Endothelial cell of hepatic sinusoid (primary cell): Measurements from ENCODE around the gene ADM5.
"Not testable (repeated sequence)": the region's sequence is repeated elsewhere in the genome, so short reads cannot be mapped to it uniquely, and the experiment has no call there.

Experiments used
- in situ Hi-C: cut with HindIII; loops from 2 replicates; pipeline ENCODE4 v1.10.0; 2017; ENCODE audit warnings: low sequenced_read_pairs

The ADM5 gene

GRCh38 chr19:49696115-49696514 is 6.7 kb downstream of the ADM5 start:
- in situ Hi-C loops: no loop called here

DNA sequence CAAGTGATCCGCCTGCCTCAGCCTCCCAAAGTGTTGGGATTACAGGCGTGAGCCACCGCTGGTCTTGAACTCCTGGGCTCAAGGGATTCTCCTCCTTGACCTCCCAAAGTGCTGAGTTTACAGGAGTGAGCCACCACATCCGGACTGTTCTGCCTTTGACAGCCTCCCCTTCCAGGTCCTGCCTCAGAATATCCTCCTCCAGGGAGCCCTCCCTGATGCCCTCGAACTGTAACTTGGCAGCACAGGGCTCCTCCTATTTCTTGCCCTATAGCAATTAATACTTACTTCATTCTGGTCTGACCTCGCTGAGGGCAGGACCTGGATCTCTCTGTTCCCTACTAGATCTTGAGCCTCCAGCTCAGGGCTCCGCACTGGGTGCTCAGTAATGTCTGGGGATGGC is 7.5 kb downstream of the ADM5 start:
- in situ Hi-C loops: no loop called here

- in situ Hi-C loops: no loop called here
Observed at GRCh38 chr19:49699364-49699763, 10.0 kb downstream of the ADM5 start.

DNA sequence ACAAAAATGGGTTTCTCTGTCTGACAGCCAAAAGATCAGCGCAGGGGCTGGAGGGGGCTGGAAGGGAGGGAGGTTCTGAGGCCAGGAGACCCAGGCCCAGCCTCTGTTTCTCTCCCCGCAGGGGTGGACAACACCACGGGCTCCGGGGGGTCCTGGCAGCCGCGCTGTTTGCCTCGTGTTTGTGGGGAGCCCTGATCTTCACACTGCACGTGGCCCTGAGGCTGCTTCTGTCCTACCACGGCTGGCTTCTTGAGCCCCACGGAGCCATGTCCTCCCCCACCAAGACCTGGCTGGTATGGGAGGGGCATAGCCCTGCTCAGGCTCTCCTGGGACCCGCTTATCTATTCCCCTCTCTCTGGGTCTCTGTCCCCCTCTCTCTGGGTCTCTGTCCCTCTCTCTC is 11.2 kb downstream of the ADM5 start:
- in situ Hi-C loops: no loop called here

- in situ Hi-C loops: no loop called here
Observed at GRCh38 chr19:49701271-49701786, 11.9 kb downstream of the ADM5 start.

DNA sequence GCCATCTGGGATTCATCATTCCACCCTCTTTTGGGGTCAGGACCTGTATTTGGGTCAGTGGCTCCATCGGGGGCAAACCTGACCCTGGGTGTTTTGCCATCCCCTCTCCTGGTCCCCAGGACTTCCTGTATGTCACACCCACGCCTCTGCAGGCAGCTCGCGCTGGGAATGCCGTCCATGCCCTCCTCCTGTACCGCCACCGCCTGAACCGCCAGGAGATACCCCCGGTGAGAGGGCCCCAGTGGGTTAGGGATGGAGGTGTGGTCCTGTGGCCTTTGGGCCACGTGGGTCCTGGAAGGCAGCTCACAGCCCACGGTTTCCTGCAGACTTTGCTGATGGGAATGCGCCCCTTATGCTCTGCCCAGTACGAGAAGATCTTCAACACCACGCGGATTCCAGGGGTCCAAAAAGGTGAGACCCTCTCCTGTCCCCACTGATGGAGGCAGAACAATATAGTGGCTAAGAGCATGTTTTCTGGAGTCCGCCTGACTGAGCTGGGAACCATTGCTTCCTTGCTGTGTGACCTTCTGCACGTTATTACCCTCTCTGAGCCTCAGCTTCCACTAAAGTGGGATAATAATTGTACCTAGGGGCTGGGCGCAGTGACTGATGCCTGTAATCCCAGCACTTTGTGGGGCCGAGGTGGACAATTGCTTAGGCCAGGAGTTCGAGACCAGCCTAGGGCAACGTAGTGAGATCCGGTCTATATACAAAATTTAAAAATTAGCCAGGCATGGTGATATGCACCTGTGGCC is 15.7 kb downstream of the ADM5 start:
- in situ Hi-C loops: no loop called here

- in situ Hi-C loops: no loop called here
Observed at GRCh38 chr19:49705919-49706318, 16.5 kb downstream of the ADM5 start.

GRCh38 chr19:49710372-49710951 is 21.1 kb downstream of the ADM5 start:
- in situ Hi-C loops: no loop called here

DNA sequence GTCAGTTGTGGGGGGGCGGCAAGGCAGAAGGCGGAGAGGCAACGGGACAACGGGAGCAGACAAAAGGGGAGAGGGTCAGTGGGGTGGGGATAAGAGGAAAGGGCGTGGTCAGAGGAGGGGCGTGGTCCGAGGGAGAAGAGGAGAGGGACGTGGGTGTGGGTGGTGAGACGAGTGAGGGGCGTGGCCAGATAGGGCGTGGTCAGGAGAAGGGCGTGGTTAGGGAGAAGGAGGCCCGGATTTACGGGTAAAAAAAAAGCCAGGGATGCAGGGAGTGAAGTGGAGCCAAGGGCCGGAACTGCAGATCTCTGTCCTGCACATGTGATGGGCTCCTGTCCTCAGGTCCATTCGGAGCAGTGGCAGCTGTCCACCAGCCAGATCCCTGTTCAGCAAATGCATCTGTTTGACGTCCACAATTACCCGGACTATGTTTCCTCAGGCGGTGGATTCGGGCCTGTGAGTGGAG is 23.0 kb downstream of the ADM5 start:
- in situ Hi-C loops: no loop called here

DNA sequence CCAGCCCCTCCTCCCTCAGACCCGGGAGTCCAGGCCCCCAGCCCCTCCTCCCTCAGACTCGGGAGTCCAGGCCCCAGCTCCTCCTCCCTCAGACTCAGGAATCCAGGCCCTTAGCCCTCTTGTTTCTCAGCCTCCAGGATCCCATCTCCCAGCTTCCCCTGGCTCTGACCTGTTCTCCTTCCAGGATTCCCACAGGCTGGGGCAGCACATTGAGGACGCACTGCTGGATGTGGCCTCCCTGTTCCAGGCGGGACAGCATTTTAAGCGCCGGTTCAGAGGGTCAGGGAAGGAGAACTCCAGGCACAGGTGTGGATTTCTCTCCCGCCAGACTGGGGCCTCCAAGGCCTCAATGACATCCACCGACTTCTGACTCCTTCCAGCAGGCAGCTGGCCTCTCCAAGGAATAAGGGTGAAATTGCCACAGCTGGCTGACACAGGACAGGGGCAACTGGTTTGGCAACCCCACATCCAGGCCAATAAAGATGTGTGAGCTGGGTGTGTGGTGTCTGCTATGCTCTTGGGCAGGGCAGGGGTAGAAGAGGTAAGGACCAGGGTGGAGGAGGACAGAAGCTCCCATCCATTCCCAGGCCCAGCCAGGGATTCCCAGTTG is 23.9 kb downstream of the ADM5 start:
- in situ Hi-C loops: no loop called here

- in situ Hi-C loops: no loop called here
Observed at GRCh38 chr19:49716154-49716553, 26.8 kb downstream of the ADM5 start.

DNA sequence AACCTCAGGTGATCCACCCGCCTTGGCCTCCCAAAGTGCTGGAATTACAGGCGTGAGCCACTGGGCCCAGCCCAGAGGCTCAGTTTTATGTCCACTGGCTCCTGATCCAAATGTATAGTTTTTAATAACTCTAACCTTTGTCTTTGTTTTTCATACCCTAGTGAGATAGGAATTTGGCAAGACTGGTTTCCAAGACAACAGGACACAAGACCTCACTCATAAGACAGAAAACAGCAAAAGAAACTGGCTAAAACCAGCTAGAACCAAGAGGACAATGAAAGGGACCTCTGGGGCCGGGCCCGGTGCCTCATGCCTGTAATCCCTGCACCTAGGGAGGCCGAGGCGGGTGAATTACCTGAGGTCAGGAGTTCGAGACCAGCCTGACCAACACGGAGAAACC is 29.1 kb downstream of the ADM5 start:
- in situ Hi-C loops: no loop called here

- in situ Hi-C loops: no loop called here
Observed at GRCh38 chr19:49718991-49719390, 29.6 kb downstream of the ADM5 start.

- in situ Hi-C loops: not testable (repeated sequence)
Observed at GRCh38 chr19:49719420-49719819, 30.0 kb downstream of the ADM5 start.

- in situ Hi-C loops: no loop called here
Observed at GRCh38 chr19:49727217-49728030, 38.0 kb downstream of the ADM5 start.

DNA sequence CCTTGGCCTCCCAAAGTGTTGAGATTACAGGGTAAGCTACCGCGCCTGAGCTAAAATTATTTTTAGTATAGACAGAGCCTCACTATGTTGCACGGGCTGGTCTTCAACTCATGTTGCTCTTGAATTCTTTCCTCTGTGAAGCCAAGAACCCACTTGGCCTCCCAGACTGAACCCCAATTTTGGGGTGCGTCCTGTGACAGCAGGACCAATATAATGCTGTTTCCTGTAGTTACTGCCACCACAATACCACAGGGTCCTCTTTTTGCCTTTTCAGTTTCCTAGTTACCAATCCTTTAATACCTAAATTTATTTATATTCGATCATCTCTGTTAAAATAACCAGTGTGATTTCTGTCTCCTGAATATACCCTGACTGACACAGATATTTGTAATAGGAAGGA is 40.8 kb downstream of the ADM5 start:
- in situ Hi-C loops: no loop called here

DNA sequence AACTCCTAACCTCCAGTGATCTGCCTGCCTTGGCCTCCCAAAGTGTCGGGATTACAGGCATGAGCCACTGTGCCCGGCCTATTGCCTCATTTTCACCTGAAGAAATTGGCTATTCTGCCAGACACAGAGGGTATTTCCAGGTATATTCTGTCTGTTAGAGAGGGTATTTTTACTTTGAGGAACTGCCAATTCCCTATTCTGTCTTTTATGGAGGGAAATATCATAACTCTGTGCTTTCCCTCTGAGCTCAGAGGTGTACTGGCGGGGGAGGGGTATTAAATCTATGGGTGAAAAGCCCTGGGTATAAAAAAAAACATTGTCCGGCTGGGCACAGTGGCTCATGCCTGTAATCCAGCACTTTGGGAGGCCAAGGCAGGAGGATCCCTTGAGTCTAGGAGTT is 48.9 kb downstream of the ADM5 start:
- in situ Hi-C loops: no loop called here

GRCh38 chr19:49739098-49739497 is 49.7 kb downstream of the ADM5 start:
- in situ Hi-C loops: no loop called here

GRCh38 chr19:49739933-49740332 is 50.5 kb downstream of the ADM5 start:
- in situ Hi-C loops: loop anchor here (5.0 kb wide), 2 partner anchors 42 to 82 kb away; no protein-coding TSS in a partner anchor
